ENCODE results near the gene BRINP1. TPM values are rescaled to one million over a fixed set of nuclear protein-coding genes. Genes with fewer than 3 reads are reported as not detected.

BRINP1 gene
- total RNA-seq, 2 donors from 2014 or later, result 1.0 TPM; not detected in 1

- WGBS, 2 donors, result 34 to 40% methylated on average over 3 of the region's 3 CpGs
- H3K4me1 ChIP-seq, result no peaks in the 10 kb centered on the region
- H3K9me3 ChIP-seq, result no peaks in the 10 kb centered on the region
- DNase-seq, result no peak
- intact Hi-C loops (cut with DNase I), result no loop called here
- no peaks in the 10 kb centered on the region for H3K27me3 ChIP-seq
- no peaks in the 10 kb centered on the region for H3K36me3 ChIP-seq (replicated peaks in 1 of 2; ENCODE audit: insufficient read depth in 1 of 2, low read depth in 2 of 2)
- no peak for ATAC-seq
- H3K4me3 ChIP-seq, result no peak overlapping the region
- H3K27ac ChIP-seq, result no peak overlapping the region
- TF ChIP-seq POLR2A (IDR thresholded peaks at IDR 0.05) (no peak), CTCF (IDR thresholded peaks at IDR 0.05) (no peak)
Measured at GRCh38 chr9:119268985-119269384, 100.2 kb downstream of the BRINP1 start.

DNA sequence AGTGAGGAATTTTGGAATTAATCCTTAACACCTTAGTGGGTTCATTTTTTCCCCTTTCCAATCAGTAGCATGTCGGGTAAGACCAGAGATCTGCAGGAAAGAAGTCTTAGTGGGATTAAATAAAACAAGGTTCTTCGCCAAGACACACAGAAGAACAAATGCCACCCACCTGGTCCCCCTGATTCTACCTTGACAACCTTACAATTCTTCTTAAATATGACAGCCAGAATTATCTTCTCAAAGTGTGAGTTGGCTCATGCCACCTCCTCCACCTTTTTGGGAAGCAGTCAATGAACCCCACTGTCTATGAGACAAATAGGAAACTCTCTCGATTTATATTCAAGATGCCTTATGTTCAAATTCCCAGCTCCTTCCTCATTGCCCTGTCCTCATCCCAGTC, 105.1 kb downstream of the BRINP1 start:
- WGBS, 2 donors, result 64 to 72% methylated on average over 3 of the region's 3 CpGs
- no peak for TF ChIP-seq POLR2A (IDR thresholded peaks at IDR 0.05)
- no peak overlapping the region for H3K27ac ChIP-seq
- no peaks in the 10 kb centered on the region for H3K36me3 ChIP-seq (replicated peaks in 1 of 2; ENCODE audit: insufficient read depth in 1 of 2, low read depth in 2 of 2)
- H3K4me1 ChIP-seq, result no peaks in the 10 kb centered on the region
- DNase-seq (no peak), ATAC-seq (no peak)
- no peaks in the 10 kb centered on the region for H3K27me3 ChIP-seq
- H3K4me3 ChIP-seq, result no peak overlapping the region
- no peaks in the 10 kb centered on the region for H3K9me3 ChIP-seq
- intact Hi-C loops (cut with DNase I), result no loop called here

DNA sequence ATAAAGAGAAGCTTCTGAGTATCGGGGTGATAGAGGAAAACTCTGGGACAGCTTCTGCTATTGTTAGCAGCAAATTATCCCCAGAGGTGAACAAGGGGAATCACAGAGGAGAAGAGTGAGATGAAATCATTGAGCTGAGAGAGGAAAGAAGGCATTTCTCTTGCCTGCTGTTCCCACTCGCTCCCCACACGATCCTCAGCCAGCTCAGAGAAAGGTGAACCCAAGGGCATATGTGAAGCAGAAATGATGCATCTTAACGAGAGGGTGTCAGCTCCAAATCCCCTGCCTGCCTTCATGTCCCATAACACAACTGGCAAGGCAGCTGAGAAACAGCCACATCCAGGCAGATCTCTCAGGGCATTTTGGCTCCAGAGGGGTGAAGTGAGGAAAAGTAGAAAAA, 111.6 kb downstream of the BRINP1 start:
- Histone ChIP-seq H3K27me3 (no peaks in the 10 kb centered on the region), H3K36me3 (replicated peaks in 1 of 2; ENCODE audit: insufficient read depth in 1 of 2, low read depth in 2 of 2) (no peaks in the 10 kb centered on the region), H3K4me3 (no peak overlapping the region), H3K9me3 (no peaks in the 10 kb centered on the region), H3K27ac (no peak overlapping the region), H3K4me1 (no peaks in the 10 kb centered on the region)
- no peak for DNase-seq
- TF ChIP-seq POLR2A (IDR thresholded peaks at IDR 0.05), result no peak
- no peak for TF ChIP-seq CTCF (IDR thresholded peaks at IDR 0.05)
- whole genome bisulfite sequencing, 2 donors, result 36 to 47% methylated on average over 4 of the region's 4 CpGs
- intact Hi-C loops (cut with DNase I), result no loop called here
- no peak for ATAC-seq

DNA sequence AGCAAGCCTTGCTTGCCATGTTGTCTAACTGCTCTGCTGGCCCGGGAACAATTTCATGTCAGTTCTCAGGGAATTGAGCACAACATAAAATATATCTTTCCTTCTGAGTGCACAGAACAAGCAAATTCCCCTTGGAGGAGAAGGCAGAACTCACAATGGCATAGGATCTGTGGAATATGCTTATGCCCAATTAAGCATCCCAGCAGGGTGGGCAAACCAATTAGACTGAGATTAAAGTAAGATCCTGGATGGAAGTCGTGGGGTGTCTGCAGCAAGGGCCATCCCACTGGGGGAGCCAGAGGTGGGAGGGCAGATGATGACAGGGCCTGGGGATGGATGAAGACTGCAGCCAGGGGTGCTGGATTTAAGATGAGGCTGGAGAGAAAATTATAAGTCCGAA, 114.1 kb downstream of the BRINP1 start:
- ATAC-seq, result no peak
- Histone ChIP-seq H3K9me3 (no peaks in the 10 kb centered on the region), H3K27me3 (no peaks in the 10 kb centered on the region), H3K27ac (no peak overlapping the region), H3K4me1 (no peaks in the 10 kb centered on the region), H3K4me3 (no peak overlapping the region), H3K36me3 (replicated peaks in 1 of 2; ENCODE audit: insufficient read depth in 1 of 2, low read depth in 2 of 2) (no peaks in the 10 kb centered on the region)
- intact Hi-C loops (cut with DNase I), result no loop called here
- DNase-seq, result no peak
- TF ChIP-seq POLR2A (IDR thresholded peaks at IDR 0.05) (no peak), CTCF (IDR thresholded peaks at IDR 0.05) (no peak)
- 38 to 61% methylated on average over 3 of the region's 3 CpGs for WGBS, 2 donors

DNA sequence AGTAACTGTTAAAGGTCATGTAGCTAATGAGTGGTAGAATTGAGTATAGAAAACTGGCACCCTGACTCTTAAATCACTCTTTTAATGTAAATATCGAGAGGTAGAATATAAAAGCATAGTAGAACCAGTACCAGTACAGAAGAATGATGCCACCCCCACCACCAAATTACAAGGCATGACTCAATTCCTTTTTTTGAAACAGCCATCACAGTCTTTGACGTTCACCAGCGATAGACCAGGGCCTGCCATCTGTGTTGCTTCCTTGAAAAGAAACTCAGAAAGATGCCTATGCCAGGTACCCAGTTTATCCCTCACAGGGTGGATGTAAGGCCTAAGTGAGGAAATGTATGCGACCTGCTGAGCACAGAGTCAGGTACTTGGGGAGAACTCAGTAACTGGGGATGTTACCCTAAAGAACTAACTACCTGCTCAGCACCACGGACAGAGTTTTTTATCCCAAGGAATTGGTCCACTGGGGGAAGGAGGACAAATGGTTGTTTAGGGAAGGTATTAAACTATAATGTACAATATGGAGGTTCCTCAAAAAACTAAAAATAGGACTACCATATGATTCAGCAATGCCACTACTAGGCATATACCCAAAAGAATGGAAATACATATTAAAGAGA, 116.5 kb downstream of the BRINP1 start:
- no peaks in the 10 kb centered on the region for H3K36me3 ChIP-seq (replicated peaks in 1 of 2; ENCODE audit: insufficient read depth in 1 of 2, low read depth in 2 of 2)
- ATAC-seq (no peak), DNase-seq (no peak)
- TF ChIP-seq CTCF (IDR thresholded peaks at IDR 0.05), result no peak
- intact Hi-C loops (cut with DNase I), result no loop called here
- 79 to 82% methylated on average over 5 of the region's 5 CpGs for WGBS, 2 donors
- no peak overlapping the region for H3K4me3 ChIP-seq
- H3K27ac ChIP-seq, result no peak overlapping the region
- no peaks in the 10 kb centered on the region for H3K27me3 ChIP-seq
- H3K9me3 ChIP-seq, result no peaks in the 10 kb centered on the region
- H3K4me1 ChIP-seq, result no peaks in the 10 kb centered on the region
